ENCODE data around the gene SENP1. TPM values are rescaled to one million over a fixed set of nuclear protein-coding genes. Genes with fewer than 3 reads are reported as not detected.

Gene SENP1
- total and polyA plus RNA-seq, 2 experiments from 2014 or later, result 8.6 to 27.7 TPM

DNA sequence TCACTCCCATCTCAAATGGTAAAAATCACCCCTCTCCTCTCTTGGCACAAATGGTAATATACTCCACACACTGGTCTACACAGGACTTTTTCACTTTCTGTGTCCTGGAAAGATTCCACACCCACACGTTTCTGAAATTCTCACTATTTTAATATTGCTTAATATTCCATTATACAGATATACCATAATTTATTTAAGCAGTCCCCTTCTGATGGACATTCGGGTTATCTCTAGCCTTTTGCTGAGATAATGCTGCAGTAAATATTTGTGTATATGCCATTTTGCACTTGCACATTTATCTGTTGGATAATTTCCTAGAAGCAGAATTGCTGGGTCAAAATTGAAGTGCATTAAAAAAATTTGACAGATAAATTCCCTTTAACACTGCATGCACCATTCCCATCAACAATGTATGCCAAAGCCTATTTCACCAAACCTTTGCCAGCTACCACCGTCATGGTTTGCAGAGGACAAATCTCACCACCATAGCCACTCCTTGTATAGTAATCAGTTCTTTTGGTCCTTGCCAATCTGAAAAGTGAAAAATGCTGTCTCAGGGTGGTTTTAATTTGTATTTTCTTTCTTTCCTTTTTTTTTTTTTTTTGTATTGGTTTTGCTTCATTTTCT lies 86.1 kb downstream of the SENP1 start (continued):
- TF ChIP-seq, protein P1, sequence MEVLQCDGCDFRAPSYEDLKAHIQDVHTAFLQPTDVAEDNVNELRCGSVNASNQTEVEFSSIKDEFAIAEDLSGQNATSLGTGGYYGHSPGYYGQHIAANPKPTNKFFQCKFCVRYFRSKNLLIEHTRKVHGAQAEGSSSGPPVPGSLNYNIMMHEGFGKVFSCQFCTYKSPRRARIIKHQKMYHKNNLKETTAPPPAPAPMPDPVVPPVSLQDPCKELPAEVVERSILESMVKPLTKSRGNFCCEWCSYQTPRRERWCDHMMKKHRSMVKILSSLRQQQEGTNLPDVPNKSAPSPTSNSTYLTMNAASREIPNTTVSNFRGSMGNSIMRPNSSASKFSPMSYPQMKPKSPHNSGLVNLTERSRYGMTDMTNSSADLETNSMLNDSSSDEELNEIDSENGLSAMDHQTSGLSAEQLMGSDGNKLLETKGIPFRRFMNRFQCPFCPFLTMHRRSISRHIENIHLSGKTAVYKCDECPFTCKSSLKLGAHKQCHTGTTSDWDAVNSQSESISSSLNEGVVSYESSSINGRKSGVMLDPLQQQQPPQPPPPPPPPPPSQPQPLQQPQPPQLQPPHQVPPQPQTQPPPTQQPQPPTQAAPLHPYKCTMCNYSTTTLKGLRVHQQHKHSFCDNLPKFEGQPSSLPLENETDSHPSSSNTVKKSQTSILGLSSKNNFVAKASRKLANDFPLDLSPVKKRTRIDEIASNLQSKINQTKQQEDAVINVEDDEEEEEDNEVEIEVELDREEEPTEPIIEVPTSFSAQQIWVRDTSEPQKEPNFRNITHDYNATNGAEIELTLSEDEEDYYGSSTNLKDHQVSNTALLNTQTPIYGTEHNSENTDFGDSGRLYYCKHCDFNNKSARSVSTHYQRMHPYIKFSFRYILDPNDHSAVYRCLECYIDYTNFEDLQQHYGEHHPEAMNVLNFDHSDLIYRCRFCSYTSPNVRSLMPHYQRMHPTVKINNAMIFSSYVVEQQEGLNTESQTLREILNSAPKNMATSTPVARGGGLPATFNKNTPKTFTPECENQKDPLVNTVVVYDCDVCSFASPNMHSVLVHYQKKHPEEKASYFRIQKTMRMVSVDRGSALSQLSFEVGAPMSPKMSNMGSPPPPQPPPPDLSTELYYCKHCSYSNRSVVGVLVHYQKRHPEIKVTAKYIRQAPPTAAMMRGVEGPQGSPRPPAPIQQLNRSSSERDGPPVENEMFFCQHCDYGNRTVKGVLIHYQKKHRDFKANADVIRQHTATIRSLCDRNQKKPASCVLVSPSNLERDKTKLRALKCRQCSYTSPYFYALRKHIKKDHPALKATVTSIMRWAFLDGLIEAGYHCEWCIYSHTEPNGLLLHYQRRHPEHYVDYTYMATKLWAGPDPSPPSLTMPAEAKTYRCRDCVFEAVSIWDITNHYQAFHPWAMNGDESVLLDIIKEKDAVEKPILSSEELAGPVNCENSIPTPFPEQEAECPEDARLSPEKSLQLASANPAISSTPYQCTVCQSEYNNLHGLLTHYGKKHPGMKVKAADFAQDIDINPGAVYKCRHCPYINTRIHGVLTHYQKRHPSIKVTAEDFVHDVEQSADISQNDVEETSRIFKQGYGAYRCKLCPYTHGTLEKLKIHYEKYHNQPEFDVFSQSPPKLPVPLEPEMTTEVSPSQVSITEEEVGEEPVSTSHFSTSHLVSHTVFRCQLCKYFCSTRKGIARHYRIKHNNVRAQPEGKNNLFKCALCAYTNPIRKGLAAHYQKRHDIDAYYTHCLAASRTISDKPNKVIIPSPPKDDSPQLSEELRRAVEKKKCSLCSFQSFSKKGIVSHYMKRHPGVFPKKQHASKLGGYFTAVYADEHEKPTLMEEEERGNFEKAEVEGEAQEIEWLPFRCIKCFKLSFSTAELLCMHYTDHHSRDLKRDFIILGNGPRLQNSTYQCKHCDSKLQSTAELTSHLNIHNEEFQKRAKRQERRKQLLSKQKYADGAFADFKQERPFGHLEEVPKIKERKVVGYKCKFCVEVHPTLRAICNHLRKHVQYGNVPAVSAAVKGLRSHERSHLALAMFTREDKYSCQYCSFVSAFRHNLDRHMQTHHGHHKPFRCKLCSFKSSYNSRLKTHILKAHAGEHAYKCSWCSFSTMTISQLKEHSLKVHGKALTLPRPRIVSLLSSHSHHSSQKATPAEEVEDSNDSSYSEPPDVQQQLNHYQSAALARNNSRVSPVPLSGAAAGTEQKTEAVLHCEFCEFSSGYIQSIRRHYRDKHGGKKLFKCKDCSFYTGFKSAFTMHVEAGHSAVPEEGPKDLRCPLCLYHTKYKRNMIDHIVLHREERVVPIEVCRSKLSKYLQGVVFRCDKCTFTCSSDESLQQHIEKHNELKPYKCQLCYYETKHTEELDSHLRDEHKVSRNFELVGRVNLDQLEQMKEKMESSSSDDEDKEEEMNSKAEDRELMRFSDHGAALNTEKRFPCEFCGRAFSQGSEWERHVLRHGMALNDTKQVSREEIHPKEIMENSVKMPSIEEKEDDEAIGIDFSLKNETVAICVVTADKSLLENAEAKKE (CRISPR knock-in tag; IDR thresholded peaks at IDR 0.05), result no peak
- TF ChIP-seq EZH2phosphoT487 (IDR thresholded peaks at IDR 0.05; ENCODE audit: unreplicated experiment) (no peak), ZNF114 (CRISPR knock-in tag; IDR thresholded peaks at IDR 0.05) (no peak)

DNA sequence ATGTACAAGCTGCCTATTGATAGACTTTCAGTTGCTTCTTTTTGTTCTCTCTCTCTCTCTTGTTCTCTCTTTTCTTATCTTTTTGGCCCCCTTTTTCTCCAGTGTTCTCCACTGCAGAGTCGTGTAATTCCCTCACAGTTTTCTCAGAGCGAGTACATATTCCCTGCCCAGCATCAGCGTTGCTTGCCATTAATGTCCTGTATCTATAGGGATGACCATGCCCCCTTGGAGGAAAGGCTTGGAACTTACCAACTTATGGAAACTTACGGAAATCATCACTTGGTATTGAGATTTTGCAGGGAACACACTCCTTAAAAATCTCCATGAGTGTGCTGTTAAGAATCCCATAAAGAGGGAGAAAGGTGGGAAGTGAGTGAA lies 87.3 kb downstream of the SENP1 start:
- Histone ChIP-seq H2AFZ (no peak overlapping the region), H3K4me1 (ENCODE audit: insufficient read depth) (peaks cover 15% of the 10 kb centered on the region), H3K4me3 (no peak overlapping the region), H3K27ac (ENCODE audit: low read depth) (no peak overlapping the region), H3K79me2 (replicated peaks; ENCODE audit: insufficient read depth) (no peaks in the 10 kb centered on the region), H3K36me3 (ENCODE audit: insufficient read depth) (no peaks in the 10 kb centered on the region), H3K27me3 (ENCODE audit: insufficient read depth) (peaks cover 100% of the 10 kb centered on the region), H3K4me2 (no peak overlapping the region), H4K20me1 (replicated peaks; ENCODE audit: insufficient read depth) (peaks cover 14% of the 10 kb centered on the region), H3F3A (replicated peaks; ENCODE audit: low read depth) (no peaks in the 10 kb centered on the region), H3K9me2 (ENCODE audit: insufficient read depth) (no peaks in the 10 kb centered on the region)
- Mint-ChIP-seq H3K27me3 (ENCODE audit: insufficient read depth, low read depth, poor library complexity) (peaks cover 100% of the 10 kb centered on the region), H3K36me3 (ENCODE audit: low read depth) (no peaks in the 10 kb centered on the region; the same call in 2 of the 3 replicates), H3K4me3 (no peak overlapping the region), H3K4me1 (peaks cover 19% of the 10 kb centered on the region), H3K9me3 (no peaks in the 10 kb centered on the region), H3K27ac (no peak overlapping the region)
- ATAC-seq (no peak), DNase-seq (ENCODE audit: low spot score) (no peak)
- TF ChIP-seq EZH2 (IDR thresholded peaks at IDR 0.05; ENCODE audit: low read depth, unreplicated experiment), result peak; percentile 49
- no peak for TF ChIP-seq ZNF114 (CRISPR knock-in tag; IDR thresholded peaks at IDR 0.05)
- TF ChIP-seq, protein P2, sequence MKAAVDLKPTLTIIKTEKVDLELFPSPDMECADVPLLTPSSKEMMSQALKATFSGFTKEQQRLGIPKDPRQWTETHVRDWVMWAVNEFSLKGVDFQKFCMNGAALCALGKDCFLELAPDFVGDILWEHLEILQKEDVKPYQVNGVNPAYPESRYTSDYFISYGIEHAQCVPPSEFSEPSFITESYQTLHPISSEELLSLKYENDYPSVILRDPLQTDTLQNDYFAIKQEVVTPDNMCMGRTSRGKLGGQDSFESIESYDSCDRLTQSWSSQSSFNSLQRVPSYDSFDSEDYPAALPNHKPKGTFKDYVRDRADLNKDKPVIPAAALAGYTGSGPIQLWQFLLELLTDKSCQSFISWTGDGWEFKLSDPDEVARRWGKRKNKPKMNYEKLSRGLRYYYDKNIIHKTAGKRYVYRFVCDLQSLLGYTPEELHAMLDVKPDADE (IDR thresholded peaks at IDR 0.05), result no peak
